ENCODE data around the gene YKT6. TPM values are rescaled to one million over a fixed set of nuclear protein-coding genes. Genes with fewer than 3 reads are reported as not detected.

The YKT6 gene
- total and polyA plus RNA-seq, 2 donors (not counting 3 experiments of a cell fraction or from before 2014, with no cell fraction given) = 117 to 120 TPM

- Histone ChIP-seq H3K27ac (ENCODE audit: insufficient read depth, low read depth, low read length) (no peak overlapping the region), H3K9me3 (replicated peaks; ENCODE audit: control insufficient read depth, insufficient read depth, low read length) (no peaks in the 10 kb centered on the region), H3K4me1 (ENCODE audit: control insufficient read depth, extremely low read depth, insufficient read depth, low read length) (no peaks in the 10 kb centered on the region), H3K79me2 (ENCODE audit: control insufficient read depth, insufficient read depth, low read length) (no peaks in the 10 kb centered on the region), H4K20me1 (replicated peaks; ENCODE audit: control insufficient read depth, extremely low read depth, insufficient read depth, low read length) (no peaks in the 10 kb centered on the region), H3K9me1 (replicated peaks; ENCODE audit: control insufficient read depth, extremely low read depth, insufficient read depth, low read length) (no peaks in the 10 kb centered on the region), H3K36me3 (ENCODE audit: control insufficient read depth in 2 of 2, extremely low read depth in 1 of 2, insufficient read depth in 2 of 2, low read length in 2 of 2) (no peaks in the 10 kb centered on the region), H3K9ac (replicated peaks; ENCODE audit: extremely low read depth, insufficient read depth, low read length) (no peak overlapping the region), H3K4me2 (ENCODE audit: insufficient read depth, low read length) (no peak overlapping the region), H3K4me3 (replicated peaks in 1 of 3; ENCODE audit: insufficient read depth in 1 of 3, low read depth in 1 of 3, low read length in 3 of 3) (no peak overlapping the region), H3K27me3 (ENCODE audit: control insufficient read depth in 2 of 2, insufficient read depth in 2 of 2, low read length in 2 of 2) (no peaks in the 10 kb centered on the region), H2AFZ (ENCODE audit: low read depth, low read length) (no peak overlapping the region)
- POLR2A ChIA-PET = no interaction called here
- FAIRE-seq (no peak), DNase-seq (ENCODE audit: low read depth, low spot score) (no peak)
- intact Hi-C loops (cut with micrococcal nuclease) = no loop called here
- BruUV-seq (replicated peaks) = no TSS peak
- CTCF ChIA-PET = no interaction called here
- TF ChIP-seq EZH2 (IDR thresholded peaks at IDR 0.05; ENCODE audit: borderline replicate concordance, low read depth, low read length, severe bottlenecking) = no peak
- TF ChIP-seq POLR2A (IDR thresholded peaks at IDR 0.05; ENCODE audit: low read depth, low read length) = no peak
- no peak for TF ChIP-seq CTCF (IDR thresholded peaks at IDR 0.05; ENCODE audit: extremely low read depth in 1 of 2, insufficient read depth in 1 of 2, low read depth in 1 of 2, low read length in 2 of 2)
- TF ChIP-seq POLR2AphosphoS5 (IDR thresholded peaks at IDR 0.05; ENCODE audit: insufficient read depth, low read depth, low read length) = no peak
- no peak for TF ChIP-seq FOS (IDR thresholded peaks at IDR 0.05; ENCODE audit: borderline replicate concordance, insufficient read depth, low read length)
- no peak for TF ChIP-seq MYC (IDR thresholded peaks at IDR 0.05; ENCODE audit: low read depth, low read length)
- TF ChIP-seq JUN (IDR thresholded peaks at IDR 0.05; ENCODE audit: borderline replicate concordance, insufficient read depth, insufficient read length, low read depth) = no peak
- no peak for TF ChIP-seq GATA2 (IDR thresholded peaks at IDR 0.05; ENCODE audit: insufficient read depth, insufficient read length, low read depth, low read length)
- dilution Hi-C loops (cut with MboI; ENCODE audit: extremely low pct_ligation_motif_present, low sequenced_read_pairs) = no loop called here
These were observed 31.6 kb downstream of the YKT6 start for GRCh38 chr7:44232396-44232795.

Data from endothelial cell of umbilical vein (primary cell).